ENCODE data around the gene TBC1D24.
A peak's percentile ranks its signal among the peaks of the same experiment; 100 is the strongest.
"Not testable (repeated sequence)": the region's sequence is repeated elsewhere in the genome, so short reads cannot be mapped to it uniquely, and the experiment has no call there.

The TBC1D24 gene

GRCh38 chr16:2518823-2519710 is 44.1 kb downstream of the TBC1D24 start:
- no peak for DNase-seq

GRCh38 chr16:2519711-2520080 is 44.8 kb downstream of the TBC1D24 start:
- no peak for DNase-seq

DNA sequence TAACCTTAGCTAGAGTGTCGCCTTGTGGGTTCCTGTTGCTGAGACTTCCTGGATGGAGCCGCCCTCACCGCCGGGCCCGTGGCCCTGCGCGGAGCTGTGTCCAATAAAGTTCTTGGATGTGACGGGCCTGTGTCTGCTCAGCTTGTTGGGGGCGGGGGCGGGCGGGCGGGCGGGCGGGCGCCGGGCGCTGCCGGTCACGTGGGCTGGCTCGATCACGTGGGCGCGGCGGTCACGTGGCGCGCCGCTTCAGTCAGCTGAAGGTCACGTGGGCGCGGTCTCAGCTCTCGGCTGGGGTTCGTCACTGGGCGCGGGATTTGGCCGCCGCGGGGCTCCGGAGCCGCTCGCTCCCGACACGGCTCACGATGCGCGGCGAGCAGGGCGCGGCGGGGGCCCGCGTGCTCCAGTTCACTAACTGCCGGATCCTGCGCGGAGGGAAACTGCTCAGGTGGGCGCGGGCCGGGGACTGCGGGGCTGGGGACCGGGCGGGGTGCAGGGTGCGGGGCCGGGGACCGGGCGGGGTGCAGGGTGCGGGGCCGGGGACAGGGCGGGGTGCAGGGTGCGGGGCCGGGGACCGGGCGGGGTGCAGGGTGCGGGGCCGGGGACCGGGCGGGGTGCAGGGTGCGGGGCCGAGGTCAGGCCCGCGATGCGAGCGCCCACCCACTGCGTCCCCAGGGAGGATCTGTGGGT is 45.3 kb downstream of the TBC1D24 start, which contains the start of gene AMDHD2:
AMDHD2 (plus strand) TSS at position 275 of the 687 bp plus-strand sequence; CDS start at position 363, 88 bp downstream.
- peak; percentile 86 to 87 for DNase-seq

GRCh38 chr16:2520784-2521531 is 46.0 kb downstream of the TBC1D24 start:
- DNase-seq: peak; percentile 19 to 25

GRCh38 chr16:2523801-2524231 is 48.9 kb downstream of the TBC1D24 start:
- DNase-seq: no peak

GRCh38 chr16:2524339-2524938 is 49.5 kb downstream of the TBC1D24 start:
- DNase-seq: no peak

DNA sequence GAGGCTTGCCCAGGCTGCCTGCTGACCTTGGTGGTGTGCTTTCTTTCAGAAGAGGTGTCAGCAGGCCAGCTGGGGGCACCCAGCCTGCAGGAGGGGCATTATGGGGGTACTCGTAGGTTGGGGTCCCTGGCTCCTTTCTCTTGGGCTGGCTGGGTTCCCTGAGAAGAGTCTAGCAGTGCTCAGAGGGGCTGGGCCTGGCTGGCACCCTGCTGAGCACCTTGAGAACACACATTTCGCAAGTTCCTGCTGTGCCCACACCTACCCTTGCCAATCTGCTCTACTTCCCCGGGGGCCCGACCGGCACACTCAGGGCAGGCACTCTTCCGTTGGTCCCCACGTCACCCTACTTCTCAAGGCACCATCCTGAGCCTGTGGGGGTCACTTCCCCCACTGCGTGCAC is 51.2 kb downstream of the TBC1D24 start:
- DNase-seq: no peak

DNA sequence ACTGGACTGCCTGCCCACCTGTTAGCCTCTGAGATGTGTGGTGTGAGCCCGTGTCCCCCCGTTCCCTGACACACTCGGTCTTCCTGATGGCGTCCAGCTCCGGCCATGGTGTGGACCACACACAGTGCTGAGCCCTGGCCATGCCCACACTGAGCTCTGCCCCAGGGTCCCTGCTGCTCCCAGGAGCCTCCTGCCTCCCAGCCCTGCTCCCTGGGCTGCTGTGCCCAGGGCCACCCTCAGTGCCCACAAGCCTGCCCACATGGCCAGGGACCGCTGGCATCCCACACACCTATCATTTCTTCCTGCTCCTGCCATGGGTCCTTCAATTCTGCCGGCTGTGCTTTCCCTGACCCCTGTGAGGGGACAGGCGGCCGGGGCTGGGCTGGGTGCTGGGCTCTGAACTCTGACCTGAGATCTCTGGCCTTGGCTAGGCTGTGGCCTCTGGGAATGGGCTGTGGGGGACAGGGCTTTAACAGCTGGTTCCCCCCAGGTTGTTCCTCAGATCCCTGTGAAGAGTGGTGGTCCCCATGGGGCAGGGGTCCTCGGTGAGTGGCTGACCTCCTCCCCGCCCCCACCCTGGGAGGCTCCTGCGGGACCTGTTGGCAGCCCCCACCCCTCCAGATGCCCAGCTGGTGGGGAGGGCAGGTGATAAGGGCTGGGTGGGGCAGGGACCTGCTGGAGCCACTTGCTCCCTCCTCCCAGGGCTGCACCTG is 52.3 kb downstream of the TBC1D24 start:
- no peak for DNase-seq

DNA sequence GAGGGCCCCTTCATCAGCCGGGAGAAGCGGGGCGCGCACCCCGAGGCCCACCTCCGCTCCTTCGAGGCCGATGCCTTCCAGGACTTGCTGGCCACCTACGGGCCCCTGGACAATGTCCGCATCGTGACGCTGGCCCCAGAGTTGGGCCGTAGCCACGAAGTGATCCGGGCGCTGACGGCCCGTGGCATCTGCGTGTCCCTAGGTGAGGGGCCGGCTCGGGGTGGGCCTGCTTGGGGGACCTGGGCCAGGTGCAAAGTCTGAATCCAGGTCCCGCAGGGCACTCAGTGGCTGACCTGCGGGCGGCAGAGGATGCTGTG is 52.8 kb downstream of the TBC1D24 start:
- no peak for DNase-seq

GRCh38 chr16:2528161-2529060 is 53.5 kb downstream of the TBC1D24 start:
- no peak for DNase-seq

GRCh38 chr16:2529061-2529931 is 54.4 kb downstream of the TBC1D24 start:
- no peak for DNase-seq

GRCh38 chr16:2529961-2530628 is 55.2 kb downstream of the TBC1D24 start:
- DNase-seq: no peak

DNA sequence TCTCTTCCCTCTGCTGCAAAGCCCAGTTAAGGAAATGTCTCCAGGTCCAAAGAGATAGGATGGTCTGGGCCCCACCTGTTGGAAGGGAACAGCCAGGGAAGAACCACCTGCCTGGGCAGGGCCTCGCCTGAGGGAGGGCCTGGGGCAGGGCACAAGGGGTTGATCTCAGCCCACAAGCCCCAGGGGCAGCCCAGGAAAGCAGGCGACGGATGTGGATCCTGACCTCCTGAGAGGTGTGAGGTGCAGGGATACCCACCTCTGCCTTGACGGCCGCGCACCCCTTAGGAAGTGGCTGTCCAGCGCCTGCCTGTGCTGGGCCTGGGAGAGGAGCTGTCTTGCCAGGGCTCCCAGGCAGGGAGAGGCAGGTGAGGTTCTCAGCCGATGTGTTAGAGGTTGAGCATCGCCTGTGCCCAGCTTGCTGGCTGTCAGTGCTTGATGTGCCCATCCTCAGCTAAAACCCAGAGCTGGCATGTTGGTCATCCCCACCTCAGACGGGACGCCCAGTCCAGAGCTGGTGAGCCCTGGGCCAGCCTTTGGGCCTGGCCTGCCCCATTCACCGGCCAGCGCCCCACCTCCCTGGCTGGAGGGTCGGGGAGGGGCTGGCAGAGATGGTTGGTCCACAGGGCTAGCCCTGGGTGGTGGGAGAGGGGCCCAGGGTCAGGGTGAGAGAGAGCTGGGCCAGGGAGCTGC is 55.8 kb downstream of the TBC1D24 start:
- no peak for DNase-seq

DNA sequence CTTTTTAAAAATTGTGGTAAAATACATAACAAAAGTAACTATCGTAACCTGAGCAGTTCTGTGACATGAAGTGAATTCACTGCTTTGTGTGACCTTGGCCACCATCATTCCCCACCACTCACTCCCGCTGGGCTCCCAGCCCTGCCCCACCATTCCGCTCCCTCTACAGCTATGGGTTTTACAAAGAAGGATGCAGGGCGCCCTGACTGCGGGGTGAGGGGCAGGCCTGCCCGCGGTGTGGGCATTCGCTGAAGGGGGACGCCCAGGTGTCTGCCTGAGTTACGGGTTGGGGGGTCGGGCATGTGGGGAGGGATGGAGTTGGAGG is 56.4 kb downstream of the TBC1D24 start, which contains the start of gene CEMP1:
CEMP1 (minus strand) TSS at position 38 of the 325 bp plus-strand sequence. CDS start 335 bp downstream, outside the sequence.
- no peak for DNase-seq

DNA sequence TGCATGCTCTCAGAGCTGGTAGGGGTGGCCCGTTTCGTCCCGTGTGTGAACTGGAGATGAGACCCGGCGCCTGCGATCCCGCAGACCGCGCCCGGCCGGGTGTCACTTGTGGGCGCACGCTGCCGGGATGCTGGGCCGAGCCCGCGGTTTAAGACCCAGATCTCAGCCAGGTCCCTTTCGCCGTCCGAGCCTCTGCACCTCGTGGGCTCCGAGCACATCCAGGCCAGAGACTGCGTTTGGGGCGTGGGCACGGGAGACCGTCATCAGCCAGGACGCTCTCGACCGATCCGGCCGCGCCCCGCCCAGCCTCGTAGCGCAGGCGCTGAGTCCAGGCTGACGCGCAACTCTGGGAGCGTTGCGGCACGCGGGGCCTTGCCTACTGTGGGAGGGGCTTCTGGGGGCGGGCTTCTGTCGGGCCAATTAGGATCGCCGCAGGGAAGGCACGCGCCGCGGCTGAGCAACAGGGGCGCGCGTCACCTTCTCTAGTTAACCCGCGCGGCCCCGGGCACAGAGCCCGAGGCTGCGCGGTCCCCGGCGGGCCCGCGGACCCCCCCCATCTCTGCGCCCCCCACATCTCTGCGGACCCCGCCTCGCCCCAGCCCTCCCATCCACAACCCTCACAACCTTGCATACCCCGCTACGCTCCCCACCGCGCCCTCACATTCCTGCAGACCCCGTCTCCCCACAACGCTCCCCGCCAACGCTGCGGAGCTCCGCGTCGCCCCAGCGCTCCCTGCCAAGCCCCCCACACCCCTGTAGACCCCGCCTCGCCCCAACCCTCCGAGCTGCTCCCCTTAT is 57.0 kb downstream of the TBC1D24 start:
- peak; percentile 96 to 97 for DNase-seq

DNA sequence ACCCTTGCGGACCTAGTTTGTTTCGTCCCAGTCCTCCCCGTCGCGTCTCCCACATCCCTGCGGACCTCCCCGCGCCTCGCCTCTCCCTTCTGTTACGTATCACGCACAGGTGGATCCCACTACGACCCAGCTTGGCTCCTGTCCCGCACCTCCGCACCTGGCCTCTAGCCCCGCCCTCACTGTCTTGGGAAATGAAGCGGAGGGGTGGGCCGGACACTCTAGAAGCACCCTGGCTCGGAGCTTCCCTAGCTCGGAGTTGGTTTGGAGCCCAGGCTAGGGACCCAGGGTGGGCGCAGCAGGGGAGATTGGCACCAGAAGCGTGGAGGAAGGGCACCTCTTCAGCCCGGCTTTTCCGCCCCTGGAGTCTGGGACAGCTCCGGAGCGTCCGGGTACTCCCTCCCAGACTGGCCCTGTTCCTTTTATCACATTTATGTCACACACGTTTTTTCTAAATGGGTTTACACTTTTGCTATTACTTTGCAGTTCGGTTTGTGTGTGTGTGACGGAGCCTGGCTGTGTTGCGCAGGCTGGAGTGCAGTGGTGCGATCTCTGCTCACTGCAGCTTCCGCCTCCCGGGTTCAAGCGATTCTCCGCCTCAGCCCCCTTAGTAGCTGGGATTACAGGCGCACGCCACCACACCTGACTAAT is 57.7 kb downstream of the TBC1D24 start:
- DNase-seq: peak; percentile 37 to 43

- DNase-seq: not testable (repeated sequence)
These were observed 58.3 kb downstream of the TBC1D24 start for GRCh38 chr16:2533142-2533755.

Data from activated CD4-positive, alpha-beta T cell treated with anti-CD3 and anti-CD28 coated beads, Interleukin-2, amount 50 U/mL, for 4 hours (primary cell).